ENCODE results near the gene JCAD.
"Not testable (repeated sequence)": the region's sequence is repeated elsewhere in the genome, so short reads cannot be mapped to it uniquely, and the experiment has no call there.

The JCAD gene

GRCh38 chr10:30059209-30060107, at the start of gene JCAD:
Gene JCAD (minus strand): TSS chr10:30059586. CDS start chr10:30047812, 11,774 bp downstream.
- in situ Hi-C loops (cut with MboI; ENCODE audit: low sequenced_read_pairs) = no loop called here

GRCh38 chr10:30106987-30107386, 47.6 kb upstream of the JCAD start:
- in situ Hi-C loops (cut with MboI; ENCODE audit: low sequenced_read_pairs) = no loop called here

GRCh38 chr10:30103595-30104320, 44.4 kb upstream of the JCAD start:
- in situ Hi-C loops (cut with MboI; ENCODE audit: low sequenced_read_pairs) = no loop called here

GRCh38 chr10:30099706-30100105, 40.3 kb upstream of the JCAD start:
- in situ Hi-C loops (cut with MboI; ENCODE audit: low sequenced_read_pairs) = not testable (repeated sequence)

- in situ Hi-C loops (cut with MboI; ENCODE audit: low sequenced_read_pairs) = no loop called here
Observed at GRCh38 chr10:30099101-30099500, 39.7 kb upstream of the JCAD start.

GRCh38 chr10:30098629-30099028, 39.2 kb upstream of the JCAD start:
- in situ Hi-C loops (cut with MboI; ENCODE audit: low sequenced_read_pairs) = no loop called here

- in situ Hi-C loops (cut with MboI; ENCODE audit: low sequenced_read_pairs) = no loop called here
Observed at GRCh38 chr10:30096564-30096963, 37.2 kb upstream of the JCAD start.

- in situ Hi-C loops (cut with MboI; ENCODE audit: low sequenced_read_pairs) = no loop called here
Observed at GRCh38 chr10:30095631-30096422, 36.4 kb upstream of the JCAD start.

- in situ Hi-C loops (cut with MboI; ENCODE audit: low sequenced_read_pairs) = no loop called here
Observed at GRCh38 chr10:30094601-30095000, 35.2 kb upstream of the JCAD start.

GRCh38 chr10:30093303-30093950, 34.0 kb upstream of the JCAD start:
- in situ Hi-C loops (cut with MboI; ENCODE audit: low sequenced_read_pairs) = no loop called here

GRCh38 chr10:30092151-30092790, 32.9 kb upstream of the JCAD start:
- in situ Hi-C loops (cut with MboI; ENCODE audit: low sequenced_read_pairs) = no loop called here

- in situ Hi-C loops (cut with MboI; ENCODE audit: low sequenced_read_pairs) = no loop called here
Observed at GRCh38 chr10:30091136-30091535, 31.8 kb upstream of the JCAD start.

GRCh38 chr10:30088178-30088577, 28.8 kb upstream of the JCAD start:
- in situ Hi-C loops (cut with MboI; ENCODE audit: low sequenced_read_pairs) = no loop called here

GRCh38 chr10:30083934-30084333, 24.5 kb upstream of the JCAD start:
- in situ Hi-C loops (cut with MboI; ENCODE audit: low sequenced_read_pairs) = no loop called here

GRCh38 chr10:30081182-30081581, 21.8 kb upstream of the JCAD start:
- in situ Hi-C loops (cut with MboI; ENCODE audit: low sequenced_read_pairs) = no loop called here

GRCh38 chr10:30080161-30080560, 20.8 kb upstream of the JCAD start:
- in situ Hi-C loops (cut with MboI; ENCODE audit: low sequenced_read_pairs) = no loop called here

GRCh38 chr10:30079408-30079807, 20.0 kb upstream of the JCAD start:
- in situ Hi-C loops (cut with MboI; ENCODE audit: low sequenced_read_pairs) = no loop called here

- in situ Hi-C loops (cut with MboI; ENCODE audit: low sequenced_read_pairs) = no loop called here
Observed at GRCh38 chr10:30075481-30075880, 16.1 kb upstream of the JCAD start.

- in situ Hi-C loops (cut with MboI; ENCODE audit: low sequenced_read_pairs) = no loop called here
Observed at GRCh38 chr10:30074933-30075332, 15.5 kb upstream of the JCAD start.

GRCh38 chr10:30074090-30074489, 14.7 kb upstream of the JCAD start:
- in situ Hi-C loops (cut with MboI; ENCODE audit: low sequenced_read_pairs) = no loop called here

GRCh38 chr10:30073767-30074060, 14.3 kb upstream of the JCAD start:
- in situ Hi-C loops (cut with MboI; ENCODE audit: low sequenced_read_pairs) = no loop called here
